Activated CD4-positive, alpha-beta T cell treated with anti-CD3 and anti-CD28 coated beads for 1 hour (primary cell): ENCODE results near the gene MYOF.
"Not testable (repeated sequence)": the region's sequence is repeated elsewhere in the genome, so short reads cannot be mapped to it uniquely, and the experiment has no call there.

Experiments used
- DNase-seq: peaks from one replicate; pipeline ENCODE4 v3.0.0-alpha.2; 2020

Gene MYOF

DNA sequence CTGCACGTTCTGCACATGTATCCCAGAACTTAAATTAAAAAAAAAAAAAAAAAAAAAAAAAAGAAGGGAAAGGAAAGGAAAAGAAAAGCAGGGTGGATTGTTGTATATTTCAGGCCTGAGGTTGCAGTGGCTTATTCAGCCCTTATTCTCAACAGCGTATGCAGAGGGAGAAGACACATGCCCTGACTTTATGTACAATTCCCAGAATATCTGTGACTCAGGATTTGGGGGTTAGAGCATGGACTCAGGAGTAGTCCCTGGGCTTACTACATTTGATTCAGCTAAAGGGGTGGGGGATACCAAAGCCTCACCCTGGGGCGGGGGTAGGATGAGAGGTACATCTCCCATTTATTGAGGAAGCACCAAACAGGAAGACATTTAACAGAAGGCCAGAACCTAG lies 137.4 kb downstream of the MYOF start:
- no peak for DNase-seq

GRCh38 chr10:93342921-93343320 lies 139.2 kb downstream of the MYOF start:
- DNase-seq = no peak

- DNase-seq = no peak
These were observed 139.8 kb downstream of the MYOF start for GRCh38 chr10:93342366-93342765.

GRCh38 chr10:93337309-93337721 lies 144.8 kb downstream of the MYOF start:
- no peak for DNase-seq

DNA sequence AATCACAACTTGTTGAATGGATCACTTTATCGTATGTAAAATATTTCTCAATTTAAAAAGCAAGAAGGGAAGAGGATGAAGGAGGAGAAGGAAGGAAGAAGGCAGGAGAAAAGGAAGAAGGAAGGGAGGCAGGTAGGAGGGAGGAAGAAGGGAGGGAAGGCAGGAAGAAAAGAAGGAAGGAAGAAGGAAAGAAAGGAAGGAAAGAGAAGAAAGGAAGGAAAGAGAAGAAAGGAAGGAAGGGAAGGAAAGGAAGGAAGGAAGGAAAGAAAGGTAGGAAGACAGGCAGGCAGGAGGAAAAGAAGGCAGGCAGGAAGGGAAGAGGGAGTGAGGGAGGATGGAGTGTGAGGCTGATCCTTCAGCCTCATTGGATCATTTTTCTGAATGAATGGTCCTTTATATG lies 145.5 kb downstream of the MYOF start:
- no peak for DNase-seq

DNA sequence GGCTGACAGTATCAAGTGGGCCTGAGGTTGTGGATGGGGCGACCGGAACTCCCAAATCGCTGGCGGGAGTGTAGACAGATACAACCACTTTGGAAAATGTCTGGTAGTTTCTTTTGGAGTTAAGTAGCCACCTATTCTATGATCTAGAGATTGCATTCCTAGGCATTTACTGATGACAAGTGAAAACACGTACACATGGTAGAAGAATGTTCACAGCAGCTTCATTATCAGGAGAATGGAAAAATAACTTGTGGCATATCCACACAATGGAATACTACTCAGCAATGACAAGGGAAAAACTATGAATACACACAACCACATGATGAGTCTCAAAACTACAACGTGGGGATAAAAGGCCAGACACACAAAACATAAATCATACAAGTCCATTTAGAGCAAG lies 146.0 kb downstream of the MYOF start:
- no peak for DNase-seq

DNA sequence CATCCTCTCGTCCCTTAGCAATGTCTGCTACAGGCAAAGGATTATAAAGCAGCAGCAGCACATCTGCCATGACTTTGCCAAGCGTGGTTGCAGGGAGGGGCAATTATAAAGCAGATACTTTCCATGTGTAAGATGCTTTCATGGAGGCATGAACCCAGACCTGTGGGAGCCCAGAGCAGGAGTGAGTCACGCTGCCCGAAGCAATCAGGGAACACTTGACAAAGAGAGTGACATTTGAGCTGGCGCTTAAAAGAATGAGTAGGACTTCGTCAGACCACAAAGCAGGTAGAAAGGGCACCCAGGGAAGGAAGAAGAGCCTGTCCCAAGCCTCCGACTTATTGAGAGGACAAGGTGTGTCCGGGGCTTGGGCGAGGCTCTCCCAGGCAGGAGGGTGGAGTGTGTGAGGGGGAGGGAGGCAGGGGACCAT lies 147.2 kb downstream of the MYOF start:
- DNase-seq = no peak

DNA sequence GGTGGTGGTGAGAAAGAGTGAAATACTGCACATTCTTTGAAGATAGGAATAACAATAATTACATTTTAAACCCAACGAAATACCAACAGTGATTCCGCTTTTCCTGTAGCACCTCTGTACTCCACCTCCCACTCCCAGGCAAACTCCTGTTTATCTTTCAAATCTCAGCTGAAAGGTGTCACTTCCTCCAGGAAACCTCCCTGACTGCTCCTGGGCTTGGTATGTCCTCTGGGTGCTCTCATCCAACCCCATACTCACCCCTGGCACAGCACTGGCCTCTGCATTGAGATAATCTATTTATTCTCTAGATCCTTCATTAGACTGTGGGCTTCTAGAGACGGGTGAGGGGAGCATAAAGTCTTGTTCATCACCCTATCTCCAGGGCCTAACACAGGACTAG lies 148.0 kb downstream of the MYOF start:
- DNase-seq = no peak

- DNase-seq = no peak
These were observed 148.7 kb downstream of the MYOF start for GRCh38 chr10:93333278-93333978.

DNA sequence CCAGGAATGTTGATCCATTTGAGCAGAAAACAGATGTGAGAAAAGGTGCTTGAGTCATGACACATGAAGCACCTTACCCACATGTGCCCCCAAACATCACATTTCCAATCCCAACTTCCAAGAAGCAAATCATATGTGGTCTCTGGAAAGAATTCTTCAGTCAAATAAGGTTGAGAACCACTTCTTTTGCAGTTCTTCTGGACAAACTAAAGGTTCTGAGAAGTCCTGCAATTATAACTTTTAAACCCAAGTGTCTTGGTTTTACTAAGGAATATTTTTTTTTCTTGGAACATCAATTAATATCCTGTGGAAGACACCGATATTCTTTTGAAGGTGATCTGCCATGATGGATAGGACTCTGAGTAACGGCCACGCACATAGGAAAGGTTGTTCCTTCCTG lies 151.3 kb downstream of the MYOF start:
- DNase-seq = no peak

- DNase-seq = no peak
These were observed 162.2 kb downstream of the MYOF start for GRCh38 chr10:93319896-93320295.

DNA sequence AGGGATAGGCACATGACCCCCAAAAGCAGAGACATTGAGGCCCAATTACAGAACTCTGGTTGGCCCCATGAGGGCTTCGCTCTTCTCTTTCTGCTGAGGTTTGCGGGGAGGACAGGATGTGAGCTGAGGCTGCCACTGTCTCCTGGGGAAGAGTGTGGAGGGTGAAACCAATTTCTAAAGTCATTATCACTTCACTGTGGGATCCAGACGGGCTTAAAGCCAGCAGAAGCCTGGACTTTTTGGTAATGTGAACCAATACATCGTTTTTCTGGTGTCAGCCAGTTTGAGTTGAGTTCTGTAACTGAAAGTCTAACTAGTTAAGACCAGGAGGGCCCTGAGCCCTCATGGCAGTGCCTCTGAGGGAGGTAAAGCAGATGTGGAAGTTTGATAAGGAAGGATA lies 163.0 kb downstream of the MYOF start:
- no peak for DNase-seq

GRCh38 chr10:93315246-93315645 lies 166.9 kb downstream of the MYOF start:
- DNase-seq = no peak

DNA sequence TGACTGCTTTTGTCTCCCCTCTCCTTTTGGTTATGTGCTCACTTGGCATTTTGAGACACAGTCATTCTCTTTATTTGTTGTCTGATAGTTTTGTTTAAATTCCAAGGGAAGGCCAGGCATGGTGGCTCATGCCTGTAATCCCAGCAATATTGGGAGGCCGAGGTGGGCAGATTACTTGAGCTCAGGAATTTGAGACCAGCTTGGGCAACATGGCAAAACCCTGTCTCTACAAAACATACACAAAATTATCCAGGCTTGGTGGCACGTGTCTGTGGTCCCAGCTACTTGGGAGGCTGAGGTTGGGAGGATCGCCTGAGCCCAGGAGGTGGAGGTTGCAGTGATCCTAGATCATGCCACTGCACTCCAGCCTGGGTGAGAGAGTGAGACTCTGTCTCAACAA lies 167.5 kb downstream of the MYOF start:
- not testable (repeated sequence) for DNase-seq

DNA sequence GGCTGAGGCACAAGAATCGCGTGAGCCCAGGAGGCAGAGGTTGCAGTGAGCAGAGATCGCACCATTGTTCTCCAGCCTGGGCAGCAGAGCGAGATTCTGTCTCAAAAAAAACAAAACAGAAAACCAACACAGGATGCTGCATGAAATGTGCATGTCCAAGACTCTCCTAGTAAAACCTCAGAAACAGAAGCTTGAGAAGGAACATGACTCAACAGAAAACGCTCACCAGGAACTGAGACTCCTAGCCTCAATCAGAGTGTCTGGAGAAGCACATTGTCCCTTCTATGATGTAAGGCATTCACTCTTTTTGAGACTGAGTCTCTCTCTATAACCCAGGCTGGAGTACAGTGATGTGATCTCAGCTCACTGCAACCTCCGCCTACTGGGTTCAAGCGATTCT lies 168.3 kb downstream of the MYOF start:
- DNase-seq = no peak

GRCh38 chr10:93309062-93309461 lies 173.1 kb downstream of the MYOF start:
- DNase-seq = no peak

GRCh38 chr10:93305122-93305521 lies 177.0 kb downstream of the MYOF start:
- no peak for DNase-seq

DNA sequence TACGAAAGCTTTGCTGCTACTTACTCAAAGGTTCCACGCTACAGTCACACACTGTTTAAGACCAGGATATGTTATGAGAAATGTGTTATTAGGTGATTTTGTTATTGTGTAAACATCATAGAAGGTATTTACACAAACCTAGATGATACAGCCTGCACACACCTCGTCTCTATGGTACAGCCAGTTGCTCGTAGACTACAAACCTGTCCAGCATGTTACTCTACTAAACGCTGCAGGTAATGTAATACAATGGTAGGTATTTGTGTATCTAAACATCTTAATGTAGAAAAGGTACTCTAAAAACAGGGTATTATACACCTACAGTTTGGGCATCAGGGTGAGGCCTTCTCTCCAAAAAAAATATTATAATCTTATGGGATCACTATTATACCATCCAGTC lies 181.2 kb downstream of the MYOF start:
- DNase-seq = no peak

GRCh38 chr10:93300288-93300917 lies 181.7 kb downstream of the MYOF start:
- DNase-seq = no peak

DNA sequence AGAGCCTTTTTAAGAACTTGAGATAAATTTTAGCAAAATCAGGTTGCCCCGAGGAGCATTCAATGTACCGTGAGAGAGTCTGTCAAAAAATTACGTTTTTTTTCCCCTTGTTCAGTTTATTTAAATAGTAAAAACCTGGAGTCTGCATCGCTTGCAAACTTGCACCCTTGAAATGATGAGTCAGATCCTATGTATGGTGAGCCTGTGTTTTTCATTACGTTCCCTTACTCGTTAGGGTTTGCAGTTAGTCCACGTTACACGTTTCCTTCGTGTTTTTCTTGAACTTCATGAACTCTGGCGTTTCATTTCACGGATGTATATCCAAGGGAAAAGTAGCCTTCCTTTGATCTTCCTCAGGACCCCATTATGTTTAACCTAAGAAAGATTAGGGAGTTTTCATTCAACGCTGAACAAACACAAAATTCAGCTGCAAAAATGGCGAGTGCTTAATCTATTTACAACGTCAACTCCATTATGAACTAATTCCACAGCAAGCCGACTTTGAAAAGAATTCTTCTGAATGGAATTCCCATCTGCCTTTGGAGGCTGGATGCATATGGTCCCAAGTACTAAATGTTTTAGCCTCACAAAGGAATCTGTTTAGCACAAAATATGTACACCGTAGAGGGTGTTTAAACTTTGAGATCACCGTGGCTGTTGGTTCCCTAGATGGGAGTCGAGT lies 182.4 kb downstream of the MYOF start:
- DNase-seq = no peak

- no peak for DNase-seq
These were observed 182.9 kb downstream of the MYOF start for GRCh38 chr10:93299195-93299594.

DNA sequence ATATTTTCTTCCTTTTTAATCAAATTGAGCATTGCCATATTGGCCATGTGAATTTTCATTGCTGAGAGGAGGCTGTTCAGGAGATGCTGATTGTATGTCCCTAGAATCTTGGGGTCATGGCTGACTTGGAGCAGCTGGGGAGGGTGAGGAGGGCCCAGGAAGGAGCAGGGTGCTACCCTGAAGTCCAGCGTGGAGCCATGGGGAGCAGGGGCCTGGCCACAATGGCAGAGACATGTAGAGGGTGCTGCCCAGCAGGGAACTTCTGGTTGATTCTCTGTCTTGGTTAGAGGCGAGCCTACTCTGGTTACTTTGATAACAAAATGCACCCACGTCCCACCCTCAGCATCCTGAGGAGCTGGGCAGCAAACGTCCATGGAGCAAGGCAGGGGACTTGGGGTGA lies 186.0 kb downstream of the MYOF start:
- DNase-seq = no peak

- DNase-seq = no peak
These were observed 188.1 kb downstream of the MYOF start for GRCh38 chr10:93293999-93294398.

DNA sequence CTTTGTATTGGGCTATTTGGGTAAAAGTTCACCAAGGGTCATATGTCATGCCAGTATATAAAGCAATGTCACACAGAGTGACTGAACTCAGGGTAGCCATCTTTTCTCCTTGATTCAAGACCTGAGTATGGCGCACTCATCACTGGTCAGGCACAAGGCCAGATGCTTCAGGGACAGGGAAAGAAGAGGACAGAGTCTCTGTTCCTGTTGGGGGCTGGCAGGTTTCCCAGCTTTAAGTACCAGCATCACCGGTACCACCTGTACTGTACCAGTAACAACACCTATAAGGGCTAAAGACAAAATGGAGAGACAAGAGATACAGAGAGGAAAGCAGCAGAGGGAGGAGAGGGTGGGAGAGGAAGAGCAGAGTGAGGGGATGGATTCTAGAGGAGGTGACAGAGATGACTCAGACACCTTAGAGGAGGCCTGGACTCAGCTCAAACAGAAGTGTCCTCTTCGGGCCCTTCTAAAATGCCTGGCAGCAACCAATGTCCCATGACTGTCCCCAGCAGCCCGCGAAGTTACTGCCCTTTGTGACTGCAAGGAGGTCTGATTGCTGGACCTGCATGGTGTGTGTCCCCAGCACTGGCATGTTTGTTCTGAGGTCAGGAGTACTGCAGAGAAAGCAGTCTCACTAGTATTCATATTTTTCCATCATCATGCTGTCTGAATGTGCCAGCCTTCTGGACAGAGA lies 191.3 kb downstream of the MYOF start:
- no peak for DNase-seq
